Raji (cell line): ENCODE results near the gene GLYR1.
A peak's percentile ranks its signal among the peaks of the same experiment; 100 is the strongest.

Source experiments
- POLR2A ChIP-seq: IDR thresholded peaks from 2 replicates; pipeline ENCODE4 v1.6.1; 2011; ENCODE audit warnings: low read depth, low read length, control low read depth; ENCODE audit not compliant: insufficient read depth

GLYR1 gene

GRCh38 chr16:4846901-4847773 is at the start of gene GLYR1, which contains the start of gene UBN1:
Gene GLYR1 (minus strand): TSS chr16:4847288. CDS start chr16:4847265, 23 bp downstream.
Gene UBN1 (plus strand): TSS chr16:4847481. CDS start chr16:4852918, 5,437 bp downstream.
- TF ChIP-seq POLR2A = peak; percentile 87

GRCh38 chr16:4895366-4895765 is 48.3 kb upstream of the GLYR1 start:
- TF ChIP-seq POLR2A = no peak

- no peak for TF ChIP-seq POLR2A
Observed at GRCh38 chr16:4894276-4895150, 47.4 kb upstream of the GLYR1 start.

GRCh38 chr16:4893103-4893862 is 46.2 kb upstream of the GLYR1 start:
- no peak for TF ChIP-seq POLR2A

- TF ChIP-seq POLR2A = no peak
Observed at GRCh38 chr16:4892361-4893102, 45.4 kb upstream of the GLYR1 start.

- TF ChIP-seq POLR2A = no peak
Observed at GRCh38 chr16:4891886-4892216, 44.8 kb upstream of the GLYR1 start.

- no peak for TF ChIP-seq POLR2A
Observed at GRCh38 chr16:4891097-4891885, 44.2 kb upstream of the GLYR1 start.

- no peak for TF ChIP-seq POLR2A
Observed at GRCh38 chr16:4890686-4891085, 43.6 kb upstream of the GLYR1 start.

- no peak for TF ChIP-seq POLR2A
Observed at GRCh38 chr16:4890026-4890425, 42.9 kb upstream of the GLYR1 start.

GRCh38 chr16:4888428-4889135 is 41.5 kb upstream of the GLYR1 start:
- no peak for TF ChIP-seq POLR2A

GRCh38 chr16:4886151-4886550 is 39.1 kb upstream of the GLYR1 start:
- TF ChIP-seq POLR2A = no peak

- TF ChIP-seq POLR2A = no peak
Observed at GRCh38 chr16:4884972-4885874, 38.1 kb upstream of the GLYR1 start.
